ENCODE results near the gene FAM20B.

- no peak for TF ChIP-seq POLR2AphosphoS5 (IDR thresholded peaks at IDR 0.05; ENCODE audit: low read depth, low read length)
- TF ChIP-seq POLR2A (IDR thresholded peaks at IDR 0.05; ENCODE audit: low read depth, low read length) = no peak
Observed at GRCh38 chr1:179061360-179062282, 35.9 kb downstream of the FAM20B start.

Data from GM12891 (cell line).